ENCODE results near the gene LRRC74A. TPM values are rescaled to one million over a fixed set of nuclear protein-coding genes. Genes with fewer than 3 reads are reported as not detected.

LRRC74A gene
- total RNA-seq (2013; cell fraction: nucleolus; rRNA removed): not detected in 2 replicates
- total RNA-seq (2014; rRNA removed) (not detected in 2 replicates), total RNA-seq (2014; rRNA removed; fragmentation: Illumina TruSeq; extraction: Trizol) (not detected in 2 replicates), total RNA-seq (2021) (not detected in 2 replicates), polyA plus RNA-seq (2011; rRNA removed) (not detected in 2 replicates), polyA plus RNA-seq (2014; fragmentation: Illumina TruSeq; extraction: Trizol) (not detected in 2 replicates), polyA plus RNA-seq (2014; fragmentation: Nextera tagmentation; extraction: Ambion mirVana) (not detected), polyA plus RNA-seq (2014; rRNA removed) (not detected in 2 replicates), polyA plus RNA-seq (2016; fragmentation: Nextera tagmentation; extraction: Ambion mirVana) (not detected), polyA minus RNA-seq (2011; rRNA and poly(A)+ RNA removed) (not detected in 2 replicates), Bru-seq, nascent RNA (percentile 4 among the genes with signal in this experiment), BruChase-seq, experiment 1, labeled RNA remaining after a 6-hour chase (not detected), BruChase-seq, experiment 2, labeled RNA remaining after a 2-hour chase (not detected)
- polyA plus RNA-seq (2011; ENCODE audit: low read depth): not detected
- not detected in 2 replicates for polyA plus RNA-seq (2011; cell fraction: cytosol; rRNA removed)
- polyA plus RNA-seq (2011; cell fraction: nucleus; rRNA removed): not detected in 2 replicates
- not detected in 2 replicates for polyA plus RNA-seq (2012)
- polyA minus RNA-seq (2011; cell fraction: cytosol; rRNA and poly(A)+ RNA removed): not detected in 2 replicates
- polyA minus RNA-seq (2011; cell fraction: nucleus; rRNA and poly(A)+ RNA removed): not detected in 2 replicates
- long read RNA-seq, experiment 1: 0 reads
- long read RNA-seq, experiment 2: 0 reads

DNA sequence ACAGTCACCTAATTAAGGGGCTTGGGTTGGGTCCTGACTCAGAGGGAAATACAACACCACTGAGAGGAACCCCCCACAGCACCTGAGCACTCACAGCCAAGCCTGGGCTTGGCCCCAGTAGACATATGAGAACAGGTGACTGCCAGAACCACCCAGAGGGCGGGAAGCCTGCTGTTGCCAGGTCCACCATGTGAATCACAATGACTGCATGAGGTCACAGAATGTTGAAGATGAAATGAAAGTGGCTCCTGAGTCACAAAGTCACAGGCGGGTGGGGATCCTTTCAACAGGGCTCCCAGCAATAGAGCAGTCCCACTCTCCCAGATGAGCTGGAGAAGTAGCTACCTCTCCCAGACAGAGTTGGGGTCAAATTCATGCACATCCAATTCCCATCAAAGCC is at the start of gene LRRC74A:
TSS of gene LRRC74A (plus strand) at position 287 of the 400 bp plus-strand sequence. CDS start 290 bp downstream, outside the sequence.
- Histone ChIP-seq H3K9ac (ENCODE audit: control insufficient read depth, insufficient read depth, low read length) (no peak within 1 kb of the TSS), H2AFZ (ENCODE audit: control insufficient read depth, low read depth, low read length) (no peak within 1 kb of the TSS), H3K36me3 (ENCODE audit: control insufficient read depth in 2 of 2, insufficient read depth in 2 of 2, low read length in 1 of 2) (no peaks in the 10 kb centered on the region), H3K9me3 (replicated peaks; ENCODE audit: control insufficient read depth, insufficient read depth, low read length) (no peaks in the 10 kb centered on the region), H3K79me2 (ENCODE audit: control insufficient read depth, insufficient read depth, low read length) (no peaks in the 10 kb centered on the region), H4K20me1 (ENCODE audit: control insufficient read depth, insufficient read depth) (no peaks in the 10 kb centered on the region), H3K4me3 (no peak within 1 kb of the TSS), H3K4me1 (ENCODE audit: control insufficient read depth, insufficient read depth, low read length) (no peaks in the 10 kb centered on the region), H3K4me2 (ENCODE audit: control insufficient read depth, insufficient read depth) (no peak within 1 kb of the TSS), H3K27ac (ENCODE audit: control insufficient read depth, insufficient read depth) (no peak within 1 kb of the TSS), H3K27me3 (replicated peaks in 1 of 2; ENCODE audit: control insufficient read depth in 2 of 2, insufficient read depth in 2 of 2, low read length in 1 of 2) (no peaks in the 10 kb centered on the region; a peak in 1 of 4 replicates)
- ChIA-PET SMC1A (ENCODE audit: uncharacterized antibody, unreplicated experiment) (no interaction called here), POLR2A (interaction anchor here (0.5 kb wide), 1 partner anchor 148 kb away, joined by 3 read pairs; no protein-coding TSS in a partner anchor), RAD21 (ENCODE audit: unreplicated experiment) (no interaction called here), CTCF (interaction anchor here (1.1 kb wide), 1 partner anchor 490 kb away, joined by 3 read pairs; no protein-coding TSS in a partner anchor)
- FAIRE-seq: no peak
- WGBS (ENCODE audit: insufficient coverage, insufficient replicate concordance, low lambda C conversion rate, missing lambda C conversion rate): 53% methylated on average over 2 of the region's 2 CpGs
- in situ Hi-C loops (cut with MboI): no loop called here
- intact Hi-C loops (cut with micrococcal nuclease; ENCODE audit: unreplicated experiment): no loop called here
- TF ChIP-seq HDGF (IDR thresholded peaks at IDR 0.05) (no peak), MYC (IDR thresholded peaks at IDR 0.05; ENCODE audit: insufficient read depth, insufficient read length, insufficient replicate concordance, low read length, severe bottlenecking) (no peak), ZBED1 (IDR thresholded peaks at IDR 0.05; ENCODE audit: borderline replicate concordance) (no peak), NFYA (IDR thresholded peaks at IDR 0.05; ENCODE audit: borderline replicate concordance, low read depth, low read length) (no peak), CEBPB (IDR thresholded peaks at IDR 0.05; ENCODE audit: borderline replicate concordance in 1 of 2, low read depth in 2 of 2, low read length in 2 of 2) (no peak), SMAD5 (IDR thresholded peaks at IDR 0.05; ENCODE audit: low read depth) (no peak)
- DNase-seq (ENCODE audit: low read depth, low spot score): no peak
- no peak for ATAC-seq
- BruUV-seq (replicated peaks): no TSS peak
